Lung (tissue), 16 donors: ENCODE measurements around the gene ABL2. TPM values are rescaled to one million over a fixed set of nuclear protein-coding genes. Genes with fewer than 3 reads are reported as not detected.
"Not testable (repeated sequence)": the region's sequence is repeated elsewhere in the genome, so short reads cannot be mapped to it uniquely, and the experiment has no call there.

Source experiments
- ATAC-seq: fragments of 200-7000 bp; cut with Tn5 transposase; one replicate; pipeline ENCODE4 v1.9.1; 2020; ENCODE audit warnings: moderate number of reproducible peaks; ENCODE audit not compliant: insufficient read depth, low FRiP score
- DNase-seq, 3 donors: peaks; one replicate each; pipeline ENCODE4 v3.0.0-alpha.2; 2013 to 2017
- H3K27ac ChIP-seq, 2 donors: one replicate each; pipeline ENCODE4 v1.5.1; 2013; ENCODE audit warnings: mild to moderate bottlenecking in 2 of 2, moderate library complexity in 2 of 2, control low read depth in 1 of 2, inconsistent platforms in 1 of 2, low read depth in 1 of 2, low read length in 1 of 2
- H3K27me3 ChIP-seq, 3 donors: one replicate each; pipeline ENCODE4 v1.5.1; 2013; ENCODE audit warnings: low read length in 2 of 3; ENCODE audit not compliant: control insufficient read depth in 3 of 3, insufficient read depth in 3 of 3
- H3K36me3 ChIP-seq, 4 donors: one replicate each; pipeline ENCODE4 v1.5.1; 2013; ENCODE audit warnings: low read length in 4 of 4, mild to moderate bottlenecking in 1 of 4, moderate library complexity in 1 of 4; ENCODE audit not compliant: control insufficient read depth in 4 of 4, insufficient read depth in 4 of 4
- H3K4me1 ChIP-seq, 5 donors: one replicate each; pipeline ENCODE4 v1.5.1; 2013; ENCODE audit warnings: low read length in 5 of 5, mild to moderate bottlenecking in 2 of 5, moderate library complexity in 1 of 5; ENCODE audit not compliant: control insufficient read depth in 5 of 5, insufficient read depth in 5 of 5
- H3K4me3 ChIP-seq: one replicate; pipeline ENCODE4 v1.5.1; 2013; ENCODE audit warnings: mild to moderate bottlenecking, control low read depth, moderate library complexity
- H3K9ac ChIP-seq, 2 donors: one replicate each; pipeline ENCODE4 v1.5.1; 2013; ENCODE audit warnings: low read length in 2 of 2, control low read depth in 1 of 2; ENCODE audit not compliant: insufficient read depth in 1 of 2
- H3K9me3 ChIP-seq, 4 donors: one replicate each; pipeline ENCODE4 v1.5.1; 2013; ENCODE audit warnings: low read length in 3 of 4, mild to moderate bottlenecking in 1 of 4, moderate library complexity in 1 of 4; ENCODE audit not compliant: control insufficient read depth in 4 of 4, insufficient read depth in 3 of 4
- CTCF ChIP-seq: IDR thresholded peaks from 2 replicates; pipeline ENCODE4 v1.5.1; 2012; ENCODE audit warnings: mild to moderate bottlenecking; ENCODE audit errors: control extremely low read depth, extremely low read depth
- WGBS, 2 donors: extraction: QIAGEN DNeasy Blood & Tissue Kit; methylation state at CpG; one replicate each; pipeline ENCODE4 v1.1.7; 2013; 5-methylcytosine and 5-hydroxymethylcytosine counted together
- long read RNA-seq, 5 donors: transcript quantifications; one replicate each; lab custom pipeline, GENCODE V29; 2026
- polyA plus RNA-seq, 2 donors: library from polyadenylated mRNA; stranded (reverse); fragments of 200-250 nt; gene quantifications; one replicate each; pipeline ENCODE4 v1.2.1, GENCODE V29; 2013
- total RNA-seq, 2 donors: library from RNA; depleted of rRNA in 1 of 2; stranded (reverse); fragments of >200 nt in 1 of 2; gene quantifications; one replicate each; pipeline ENCODE4 v1.2.1, GENCODE V29; 2014 to 2021
- donor health status: control.
- donor health status: control.
- donor health status: Bipolar disorder and iron deficiency.
- donor health status: healthy.
- donor health status: DM: yes; HTN: yes; CAD: no.

The ABL2 gene
- total RNA-seq (10 to 100 TPM; 22.6 to 27.8 TPM), polyA plus RNA-seq (10 to 100 TPM in 1 of 2 donors, 1 to 10 TPM in 1; 3.3 to 10.1 TPM)
- long read RNA-seq, donor 1 = 0 reads
- long read RNA-seq, donor 2 = 0 reads
- long read RNA-seq, donor 3 = 0 reads
- long read RNA-seq, donor 4 = 0 reads
- long read RNA-seq, donor 5, full-length matches to known transcripts = 1 of 1 reads
- long read RNA-seq, donor 5, partial matches to known transcripts = 0 of 1 reads
- long read RNA-seq, donor 5, other reads (novel, unspliced or antisense) = 0 of 1 reads

GRCh38 chr1:179229214-179230140 lies at the start of gene ABL2:
TSS of gene ABL2 (minus strand) at chr1:179229677. CDS start at chr1:179229397, 280 bp downstream.
- ATAC-seq (peak; percentile 83), DNase-seq (peak; percentile 48 to 76 (median 60))
- 0 to 1% methylated on average over 47 to 89 of the region's 94 CpGs for WGBS, 2 donors

DNA sequence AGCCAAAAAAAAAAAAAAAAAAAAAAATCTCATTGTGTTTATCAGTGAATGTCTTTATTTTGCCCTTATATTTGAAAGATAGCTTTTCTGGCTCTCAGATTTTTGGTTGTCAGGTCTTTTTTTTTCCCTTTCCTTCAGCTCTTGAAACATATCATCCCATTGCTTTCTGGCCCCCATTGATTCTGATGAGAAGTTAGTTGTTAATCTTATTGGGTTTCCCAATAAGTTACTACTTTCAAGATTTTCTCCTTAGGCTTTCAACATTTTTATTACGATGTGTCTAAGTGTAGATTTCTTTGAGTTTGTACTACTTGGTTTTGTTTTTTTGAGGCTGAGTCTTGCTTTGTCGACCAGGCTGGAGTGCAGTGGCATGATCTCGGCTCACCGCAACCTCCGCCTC lies 49.4 kb upstream of the ABL2 start:
- DNase-seq (no peak), ATAC-seq (no peak)
- peaks cover 0 to 3% (median 1%) of the 10 kb centered on the region in 4 donors for H3K9me3 ChIP-seq
- no peak for TF ChIP-seq CTCF
- no peak overlapping the region for H3K27ac ChIP-seq
- no peaks in the 10 kb centered on the region for H3K27me3 ChIP-seq
- H3K4me1 ChIP-seq = no peaks in the 10 kb centered on the region
- H3K36me3 ChIP-seq = no peaks in the 10 kb centered on the region
- H3K4me3 ChIP-seq = no peak overlapping the region
- WGBS, 2 donors = 96% methylated on average over 5 of the region's 5 CpGs
- no peak overlapping the region for H3K9ac ChIP-seq

More at GRCh38 chr1:179229214-179230140, at the start of gene ABL2:
- peak within 1 kb of the TSS; percentile 99 for H3K4me3 ChIP-seq
- H3K27ac ChIP-seq = peak within 1 kb of the TSS; percentile 74 to 89
- H3K27me3 ChIP-seq = no peaks in the 10 kb centered on the region
- TF ChIP-seq CTCF = no peak
- H3K9me3 ChIP-seq = no peaks in the 10 kb centered on the region
- peaks cover 0 to 7% (median 0%) of the 10 kb centered on the region in 5 donors for H3K4me1 ChIP-seq
- peak within 1 kb of the TSS in 1 of 2 donors; percentile 88 for H3K9ac ChIP-seq
- H3K36me3 ChIP-seq = peaks cover 0 to 3% (median 0%) of the 10 kb centered on the region in 4 donors

- H3K9ac ChIP-seq, H3K36me3 ChIP-seq, H3K27me3 ChIP-seq, H3K4me1 ChIP-seq, H3K4me3 ChIP-seq, DNase-seq, ATAC-seq, H3K9me3 ChIP-seq, H3K27ac ChIP-seq: not testable (repeated sequence)
- WGBS, 2 donors = 89 to 90% methylated on average over 5 of the region's 5 CpGs
Observed at GRCh38 chr1:179274424-179274823, 44.9 kb upstream of the ABL2 start.

DNA sequence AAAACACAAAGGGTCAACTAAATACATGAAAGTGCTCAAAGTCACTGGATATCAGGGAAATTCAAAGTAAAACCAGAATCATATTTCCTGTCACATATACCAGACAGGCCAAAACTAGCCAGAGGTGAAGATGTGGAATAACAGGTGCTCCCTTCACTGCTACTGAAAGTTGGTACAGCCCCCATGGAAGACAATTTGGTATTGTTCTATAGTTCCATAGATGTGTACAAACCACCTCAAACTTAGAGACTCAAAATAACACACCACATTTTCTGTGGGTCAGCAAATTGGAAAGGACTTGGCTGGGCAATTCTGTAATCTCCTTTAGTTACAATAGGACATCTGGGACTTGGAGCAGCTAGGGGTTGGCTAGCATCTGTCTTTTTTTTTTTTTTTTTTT lies 39.6 kb upstream of the ABL2 start:
- Histone ChIP-seq H3K27ac (no peak overlapping the region), H3K36me3 (no peaks in the 10 kb centered on the region), H3K4me3 (no peak overlapping the region), H3K9me3 (no peaks in the 10 kb centered on the region), H3K4me1 (peaks cover 0 to 7% (median 0%) of the 10 kb centered on the region in 5 donors), H3K9ac (no peak overlapping the region), H3K27me3 (no peaks in the 10 kb centered on the region)
- ATAC-seq (no peak), DNase-seq (no peak)
- TF ChIP-seq CTCF = no peak
